OCI-LY7 (cell line): ENCODE results near the gene HOXC9. TPM values are rescaled to one million over a fixed set of nuclear protein-coding genes. Genes with fewer than 3 reads are reported as not detected.
A peak's percentile ranks its signal among the peaks of the same experiment; 100 is the strongest.

Source experiments
- BruUV-seq: library from RNA; stranded (reverse); fragments of 400-500 nt; replicated peaks from 2 replicates; lab custom pipeline; 2021; lab: Mats Ljungman, UMichigan
- CTCF ChIA-PET: fragments of 300-600 bp; sonication (Branson Sonifier 250); formaldehyde crosslinking; loops from one replicate; lab custom pipeline; 2022; ENCODE audit warnings: antibody characterized with exemption; ENCODE audit not compliant: unreplicated experiment; lab: Charles Lee
- POLR2A ChIA-PET: fragments of 300-600 bp; sonication (Branson Sonifier 250); formaldehyde crosslinking; loops from one replicate; lab custom pipeline; 2022; ENCODE audit warnings: antibody characterized with exemption; lab: Charles Lee
- DNase-seq: peaks from one replicate; pipeline ENCODE4 v3.0.0-alpha.2; 2015; ENCODE audit warnings: low spot score
- H2AFZ ChIP-seq: fragments of 200-600 bp; sonication (generic), shearing (Covaris generic); 2 replicates; pipeline ENCODE4 v1.6.1; 2014; ENCODE audit warnings: mild to moderate bottlenecking, antibody characterized with exemption, low read length, moderate library complexity
- H3K27ac ChIP-seq: fragments of 200-600 bp; sonication (generic); 2 replicates; pipeline ENCODE4 v1.5.1; 2014; ENCODE audit warnings: mixed run types, low read depth, mild to moderate bottlenecking, moderate library complexity, low read length, inconsistent platforms; ENCODE audit not compliant: poor library complexity, severe bottlenecking
- H3K36me3 ChIP-seq: fragments of 200-600 bp; sonication (generic); 2 replicates; pipeline ENCODE4 v1.6.1; 2014; ENCODE audit warnings: mild to moderate bottlenecking, antibody characterized with exemption, low read length, moderate library complexity, mixed read lengths; ENCODE audit not compliant: insufficient read depth
- H3K4me1 ChIP-seq: fragments of 200-600 bp; sonication (generic); 2 replicates; pipeline ENCODE4 v1.5.1; 2014; ENCODE audit warnings: mild to moderate bottlenecking, low read length; ENCODE audit not compliant: insufficient read depth, poor library complexity, severe bottlenecking
- H3K4me2 ChIP-seq: fragments of 200-600 bp; sonication (generic); 2 replicates; pipeline ENCODE4 v1.6.1; 2014; ENCODE audit warnings: mild to moderate bottlenecking, low read length
- H3K4me3 ChIP-seq: fragments of 200-600 bp; sonication (generic); 2 replicates; pipeline ENCODE4 v1.5.1; 2014; ENCODE audit warnings: mild to moderate bottlenecking, low read depth, low read length; ENCODE audit not compliant: poor library complexity, severe bottlenecking
- H3K79me2 ChIP-seq: fragments of 200-600 bp; sonication (generic); 2 replicates; pipeline ENCODE4 v1.6.1; 2016; ENCODE audit warnings: low read depth, mild to moderate bottlenecking, low read length, moderate library complexity, mixed read lengths; ENCODE audit not compliant: insufficient read depth
- H3K9me2 ChIP-seq: fragments of 200-600 bp; sonication (generic); 2 replicates; pipeline ENCODE4 v1.6.1; 2016; ENCODE audit warnings: mild to moderate bottlenecking, low read length, mixed read lengths; ENCODE audit not compliant: insufficient read depth
- H3K9me3 ChIP-seq: fragments of 200-600 bp; sonication (generic); 2 replicates; pipeline ENCODE4 v1.6.1; 2014; ENCODE audit warnings: mild to moderate bottlenecking, mixed run types, low read length, mixed read lengths
- H4K20me1 ChIP-seq: fragments of 200-600 bp; sonication (generic); 2 replicates; pipeline ENCODE4 v1.6.1; 2014; ENCODE audit warnings: mild to moderate bottlenecking, antibody characterized with exemption, low read length, moderate library complexity, mixed read lengths; ENCODE audit not compliant: insufficient read depth
- EZH2phosphoT487 ChIP-seq: fragments of 200-600 bp; sonication (generic); IDR thresholded peaks from 2 replicates; pipeline ENCODE4 v1.6.1; 2018; ENCODE audit warnings: low read depth, borderline replicate concordance, mild to moderate bottlenecking, mixed run types, antibody characterized with exemption, low read length, moderate library complexity, mixed read lengths
- intact Hi-C: fragments of 100-400 bp; cut with micrococcal nuclease; formaldehyde crosslinking; loops from one replicate; pipeline ENCODE4 v1.10.0; 2022; ENCODE audit not compliant: unreplicated experiment
- total RNA-seq, 2 experiments: library from RNA; depleted of rRNA in 1 of 2; stranded (reverse); fragments of >200 nt in 1 of 2; shearing (Covaris generic) in 1 of 2; gene quantifications; 2 replicates each; pipeline ENCODE4 v1.2.3, GENCODE V29; 2014 to 2022
- TF ChIP-seq, protein P1 (sequence below): fragments of 200-600 bp; sonication (generic); conservative IDR thresholded peaks from 2 replicates; pipeline ENCODE4 v1.5.1; 2014; ENCODE audit warnings: mild to moderate bottlenecking, antibody characterized with exemption, low read length, moderate library complexity, mixed read lengths

HOXC9 gene
- total RNA-seq, 2 experiments from 2014 or later: 0.42 TPM; not detected in 1

DNA sequence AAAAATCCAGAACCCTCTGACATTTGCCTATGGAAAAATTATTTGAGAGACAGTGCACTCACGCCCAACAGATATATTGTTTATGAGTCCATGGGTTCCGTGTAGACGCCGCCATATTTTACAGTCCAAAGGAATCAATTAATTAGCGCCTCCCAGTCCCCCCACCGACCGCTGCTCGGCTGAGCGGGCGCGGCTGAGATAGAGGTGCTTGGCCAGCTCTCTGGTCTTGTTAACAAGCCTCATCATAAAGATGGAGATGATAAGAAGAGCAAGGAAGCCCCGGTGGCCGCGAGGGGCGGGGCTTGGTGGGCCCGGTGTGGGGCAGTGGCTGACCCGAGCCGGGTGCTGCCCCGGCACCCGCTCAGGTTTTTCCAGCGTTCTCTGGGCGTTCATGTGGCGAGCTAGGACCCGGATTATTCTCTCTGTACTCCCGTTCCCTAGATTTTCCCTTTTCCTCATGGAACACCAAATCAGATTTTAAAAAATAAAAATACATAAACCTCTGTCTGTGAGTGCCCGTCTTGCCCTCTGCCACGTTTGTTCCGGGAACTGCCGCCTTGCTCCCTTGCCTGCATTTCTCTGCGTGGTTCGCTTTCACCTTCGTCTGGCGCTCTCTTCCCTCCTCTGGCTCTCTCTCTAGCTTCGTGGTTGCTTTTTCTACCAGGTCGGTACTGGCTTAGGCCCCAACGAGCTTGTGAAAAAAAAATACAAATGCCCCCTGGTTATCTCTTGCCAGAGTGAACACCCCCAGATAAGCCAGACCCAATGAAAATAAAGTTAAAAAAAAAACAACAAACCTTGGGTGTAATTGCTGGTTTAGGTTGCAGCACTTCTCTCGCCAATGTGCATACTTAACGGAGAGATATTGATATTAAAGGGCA, 36.3 kb upstream of the HOXC9 start:
- no peak overlapping the region for H3K4me2 ChIP-seq
- 0 out of 2 replicates have a peak, but pooled peaks have one; percentile 33 for TF ChIP-seq EZH2phosphoT487
- TF ChIP-seq, protein P1, sequence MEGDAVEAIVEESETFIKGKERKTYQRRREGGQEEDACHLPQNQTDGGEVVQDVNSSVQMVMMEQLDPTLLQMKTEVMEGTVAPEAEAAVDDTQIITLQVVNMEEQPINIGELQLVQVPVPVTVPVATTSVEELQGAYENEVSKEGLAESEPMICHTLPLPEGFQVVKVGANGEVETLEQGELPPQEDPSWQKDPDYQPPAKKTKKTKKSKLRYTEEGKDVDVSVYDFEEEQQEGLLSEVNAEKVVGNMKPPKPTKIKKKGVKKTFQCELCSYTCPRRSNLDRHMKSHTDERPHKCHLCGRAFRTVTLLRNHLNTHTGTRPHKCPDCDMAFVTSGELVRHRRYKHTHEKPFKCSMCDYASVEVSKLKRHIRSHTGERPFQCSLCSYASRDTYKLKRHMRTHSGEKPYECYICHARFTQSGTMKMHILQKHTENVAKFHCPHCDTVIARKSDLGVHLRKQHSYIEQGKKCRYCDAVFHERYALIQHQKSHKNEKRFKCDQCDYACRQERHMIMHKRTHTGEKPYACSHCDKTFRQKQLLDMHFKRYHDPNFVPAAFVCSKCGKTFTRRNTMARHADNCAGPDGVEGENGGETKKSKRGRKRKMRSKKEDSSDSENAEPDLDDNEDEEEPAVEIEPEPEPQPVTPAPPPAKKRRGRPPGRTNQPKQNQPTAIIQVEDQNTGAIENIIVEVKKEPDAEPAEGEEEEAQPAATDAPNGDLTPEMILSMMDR: no peak
- H4K20me1 ChIP-seq: no peaks in the 10 kb centered on the region
- no peak for DNase-seq
- H3K9me2 ChIP-seq: no peaks in the 10 kb centered on the region
- intact Hi-C loops: no loop called here
- H3K36me3 ChIP-seq: no peaks in the 10 kb centered on the region
- no TSS peak for BruUV-seq
- H3K27ac ChIP-seq: no peak overlapping the region
- no peaks in the 10 kb centered on the region for H3K9me3 ChIP-seq
- ChIA-PET POLR2A (interaction anchor here (1.2 kb wide), 1 partner anchor 198 kb away, joined by 5 read pairs; no protein-coding TSS in a partner anchor), CTCF (no interaction called here)
- no peak overlapping the region for H2AFZ ChIP-seq
- no peak overlapping the region for H3K4me3 ChIP-seq
- H3K4me1 ChIP-seq: peaks cover 14% of the 10 kb centered on the region
- H3K79me2 ChIP-seq: no peaks in the 10 kb centered on the region

DNA sequence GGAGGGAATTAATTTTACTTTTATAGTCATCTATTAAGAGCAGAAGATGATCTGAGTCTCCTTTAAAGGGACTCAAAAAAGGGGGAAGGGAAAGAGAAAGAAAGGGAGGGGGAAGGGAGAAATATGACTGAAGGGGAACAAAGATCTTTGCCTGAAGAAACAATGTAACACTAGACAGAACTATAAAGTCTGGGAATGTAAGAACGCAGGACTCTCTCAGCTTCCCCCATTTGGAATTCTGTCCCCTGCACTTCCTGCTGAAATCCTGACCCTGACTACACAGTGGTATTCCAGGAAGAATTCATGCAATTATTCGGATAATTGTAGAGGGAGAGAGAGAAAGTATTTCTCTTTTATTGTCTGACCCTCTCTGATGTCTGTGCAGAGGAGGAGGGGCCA, 35.6 kb upstream of the HOXC9 start:
- no TSS peak for BruUV-seq
- Histone ChIP-seq H3K4me2 (no peak overlapping the region), H3K9me3 (no peaks in the 10 kb centered on the region), H3K27ac (no peak overlapping the region), H3K9me2 (no peaks in the 10 kb centered on the region), H4K20me1 (no peaks in the 10 kb centered on the region), H3K4me1 (peaks cover 14% of the 10 kb centered on the region), H2AFZ (no peak overlapping the region), H3K79me2 (no peaks in the 10 kb centered on the region), H3K4me3 (no peak overlapping the region), H3K36me3 (no peaks in the 10 kb centered on the region)
- no peak for DNase-seq
- intact Hi-C loops: no loop called here
- POLR2A ChIA-PET: interaction anchor here (1.1 to 1.2 kb wide), 2 partner anchors 12 to 198 kb away, joined by 3 to 5 read pairs; no protein-coding TSS in a partner anchor
- CTCF ChIA-PET: no interaction called here
- no peak for TF ChIP-seq EZH2phosphoT487
- TF ChIP-seq, protein P1: no peak
